ENCODE data around the gene METTL2A.
"Not testable (repeated sequence)": the region's sequence is repeated elsewhere in the genome, so short reads cannot be mapped to it uniquely, and the experiment has no call there.

METTL2A gene, protein sequence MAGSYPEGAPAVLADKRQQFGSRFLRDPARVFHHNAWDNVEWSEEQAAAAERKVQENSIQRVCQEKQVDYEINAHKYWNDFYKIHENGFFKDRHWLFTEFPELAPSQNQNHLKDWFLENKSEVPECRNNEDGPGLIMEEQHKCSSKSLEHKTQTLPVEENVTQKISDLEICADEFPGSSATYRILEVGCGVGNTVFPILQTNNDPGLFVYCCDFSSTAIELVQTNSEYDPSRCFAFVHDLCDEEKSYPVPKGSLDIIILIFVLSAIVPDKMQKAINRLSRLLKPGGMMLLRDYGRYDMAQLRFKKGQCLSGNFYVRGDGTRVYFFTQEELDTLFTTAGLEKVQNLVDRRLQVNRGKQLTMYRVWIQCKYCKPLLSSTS

DNA sequence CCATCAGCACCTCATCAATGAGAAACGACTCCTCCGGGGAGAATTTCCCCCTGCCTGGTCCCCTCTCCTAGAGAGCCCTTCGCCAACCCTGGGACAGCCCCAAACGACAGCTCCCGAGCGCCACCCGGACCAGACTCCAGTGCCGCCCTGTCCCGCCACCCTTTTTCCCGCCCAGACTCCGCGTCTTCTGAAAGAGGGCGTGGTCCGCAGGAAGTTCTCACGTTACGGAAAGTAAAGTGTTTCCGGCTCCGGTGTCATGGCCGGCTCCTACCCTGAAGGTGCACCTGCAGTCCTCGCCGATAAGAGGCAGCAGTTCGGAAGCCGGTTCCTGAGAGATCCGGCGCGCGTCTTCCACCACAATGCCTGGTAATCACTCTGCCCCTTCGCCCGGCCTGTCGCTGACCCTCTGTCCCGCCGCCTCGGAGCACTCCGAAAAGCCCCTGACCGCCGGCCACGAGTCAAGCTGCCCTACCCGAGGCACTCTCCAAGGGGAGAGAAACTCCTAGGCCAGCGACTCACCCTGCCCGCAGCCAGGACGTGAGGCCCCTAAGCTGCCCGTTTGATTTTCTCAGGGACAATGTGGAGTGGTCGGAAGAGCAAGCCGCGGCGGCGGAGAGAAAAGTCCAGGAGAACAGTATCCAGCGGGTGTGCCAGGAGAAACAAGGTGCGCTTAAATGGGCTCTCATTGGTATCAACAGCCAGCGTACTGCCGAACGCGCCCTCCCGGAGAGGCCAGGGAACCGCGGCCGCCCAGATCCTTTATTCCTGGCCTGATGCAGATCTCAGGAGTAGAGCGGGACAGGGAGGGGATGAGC is at the start of gene METTL2A:
METTL2A (plus strand) TSS at position 251 of the 815 bp plus-strand sequence; CDS start at position 257, 6 bp downstream.
- peak; percentile 64 to 85 (median 78) for DNase-seq

DNA sequence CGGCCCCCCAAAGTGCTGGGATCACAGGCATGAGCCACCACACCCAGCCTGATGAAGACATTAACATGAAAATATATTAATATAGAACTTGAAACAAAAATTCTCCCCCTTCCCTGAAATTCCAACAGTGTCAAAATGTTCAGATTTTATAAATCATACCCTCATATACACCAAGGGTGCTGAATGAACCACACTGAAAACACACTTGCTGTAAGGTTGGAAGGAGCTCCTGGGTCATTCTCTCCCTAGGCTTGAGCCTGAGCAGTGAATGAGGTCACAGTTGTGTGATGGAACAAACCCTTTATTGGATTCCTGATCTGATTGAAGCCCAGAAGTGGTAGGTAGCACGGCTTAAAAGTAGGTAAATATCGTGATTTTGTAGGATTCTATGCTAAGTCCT is 43.4 kb upstream of the METTL2A start, which contains the start of gene EFCAB3:
EFCAB3 (plus strand) TSS at position 301 of the 400 bp plus-strand sequence. CDS start 2,427 bp downstream, outside the sequence.
- no peak for DNase-seq

DNA sequence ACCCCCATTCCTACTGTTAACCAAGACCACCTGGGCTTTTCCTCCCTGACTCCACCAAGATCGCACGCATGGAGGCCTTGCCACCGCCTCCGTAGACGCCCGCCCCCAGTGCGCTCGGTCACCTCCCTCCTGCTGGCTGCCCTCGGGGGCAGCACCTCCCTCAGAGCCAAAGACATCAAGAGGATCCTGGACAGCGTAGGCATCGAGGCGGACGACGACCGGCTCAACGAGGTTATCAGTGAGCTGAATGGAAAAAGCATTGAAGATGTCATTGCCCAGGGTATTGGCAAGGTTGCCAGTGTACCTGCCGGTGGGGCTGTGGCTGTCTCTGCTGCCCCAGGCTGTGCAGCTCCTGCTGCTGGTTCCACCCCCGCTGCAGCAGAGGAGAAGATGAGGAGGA is 42.1 kb upstream of the METTL2A start:
- DNase-seq = no peak

DNA sequence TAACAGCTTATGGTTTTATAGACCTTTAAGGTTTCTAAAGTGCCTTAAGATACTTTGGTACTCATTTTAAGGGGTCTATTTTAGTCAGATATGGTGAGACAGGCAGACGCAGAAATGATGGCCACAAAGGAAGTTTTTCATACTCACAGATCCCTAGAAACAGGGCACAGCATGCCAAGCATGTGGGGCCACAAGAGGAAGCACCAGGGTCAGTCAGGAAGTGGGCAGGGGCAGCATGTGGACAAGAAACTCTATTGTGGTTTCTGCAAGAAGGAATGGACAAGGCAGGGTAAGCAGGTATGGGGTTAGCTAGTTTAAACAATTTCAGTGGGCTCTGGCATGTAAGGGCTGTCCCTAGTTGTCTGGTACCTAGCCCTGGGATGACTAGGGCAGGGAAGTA is 34.8 kb upstream of the METTL2A start:
- no peak for DNase-seq

DNA sequence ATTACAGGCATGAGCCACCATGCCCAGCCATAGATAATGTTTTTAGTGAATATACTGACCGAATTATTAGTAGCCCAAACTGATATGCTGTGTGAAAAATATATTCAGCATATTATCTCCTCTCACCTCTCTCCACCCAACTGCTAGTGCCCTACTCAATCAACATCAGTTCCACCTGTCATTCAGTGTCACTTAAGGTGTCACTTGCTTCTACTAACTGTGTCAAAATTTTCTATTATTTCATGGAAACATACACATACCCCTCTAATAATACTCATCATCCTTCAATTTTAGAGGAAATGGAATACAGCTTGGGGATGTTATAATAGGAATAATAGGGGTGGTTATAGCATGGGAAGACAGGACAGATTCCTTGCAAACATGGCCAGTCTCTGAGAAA is 30.8 kb upstream of the METTL2A start:
- no peak for DNase-seq

DNA sequence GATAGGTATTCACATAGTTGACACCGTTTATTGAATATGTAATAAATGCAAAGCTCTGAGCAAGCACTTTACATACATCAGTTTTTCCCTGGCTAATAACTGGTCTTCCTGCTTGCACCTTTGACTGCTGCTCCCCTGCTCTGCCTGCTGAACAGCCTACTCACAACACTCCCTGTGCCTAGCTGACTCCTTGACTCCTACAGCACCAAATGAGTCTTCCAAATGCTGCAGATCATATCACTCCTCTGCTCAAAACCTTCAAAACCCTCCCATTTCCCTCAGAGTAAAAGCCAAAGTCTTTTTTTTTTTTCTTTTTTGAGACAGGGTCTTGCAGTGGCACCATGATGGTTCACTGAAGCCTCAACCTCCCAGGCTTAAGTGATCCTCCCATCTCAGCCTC is 24.8 kb upstream of the METTL2A start:
- no peak for DNase-seq

DNA sequence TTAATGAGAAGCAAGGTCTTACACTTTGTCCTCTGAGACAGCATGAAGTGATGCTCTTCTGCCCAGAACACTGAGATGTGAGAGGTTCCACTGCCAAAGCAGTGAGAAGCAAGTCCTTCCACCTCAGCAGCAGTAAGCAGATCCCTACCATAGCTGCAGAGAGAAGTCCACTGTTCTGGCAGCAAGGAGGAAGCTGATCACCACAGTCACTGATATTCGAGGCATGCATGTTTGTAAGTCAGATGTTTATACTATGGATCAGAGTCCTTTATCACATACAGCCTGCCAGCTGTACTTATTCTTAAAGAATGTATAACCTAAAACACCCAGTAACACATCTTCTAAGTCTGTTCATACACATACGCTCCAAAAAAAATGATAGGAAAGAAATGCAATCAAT is 18.2 kb upstream of the METTL2A start:
- no peak for DNase-seq

DNA sequence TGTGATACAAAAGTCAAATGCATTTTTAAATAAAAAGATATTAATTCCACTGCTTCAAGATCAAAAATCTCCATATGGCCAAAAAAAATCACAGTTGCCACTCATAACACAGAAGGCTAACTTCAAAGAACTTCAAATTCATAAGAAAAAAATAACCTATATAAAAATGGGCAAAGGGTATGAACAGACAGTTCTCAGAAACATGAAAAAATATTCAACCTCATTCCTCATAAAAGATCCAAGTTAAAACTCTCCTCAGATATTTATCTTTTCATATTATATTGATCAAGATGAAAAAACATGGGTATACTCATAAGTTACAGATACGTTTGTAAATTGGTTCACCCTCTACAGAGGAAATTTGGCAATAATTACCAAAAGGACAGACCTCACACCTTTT is 10.6 kb upstream of the METTL2A start:
- not testable (repeated sequence) for DNase-seq

DNA sequence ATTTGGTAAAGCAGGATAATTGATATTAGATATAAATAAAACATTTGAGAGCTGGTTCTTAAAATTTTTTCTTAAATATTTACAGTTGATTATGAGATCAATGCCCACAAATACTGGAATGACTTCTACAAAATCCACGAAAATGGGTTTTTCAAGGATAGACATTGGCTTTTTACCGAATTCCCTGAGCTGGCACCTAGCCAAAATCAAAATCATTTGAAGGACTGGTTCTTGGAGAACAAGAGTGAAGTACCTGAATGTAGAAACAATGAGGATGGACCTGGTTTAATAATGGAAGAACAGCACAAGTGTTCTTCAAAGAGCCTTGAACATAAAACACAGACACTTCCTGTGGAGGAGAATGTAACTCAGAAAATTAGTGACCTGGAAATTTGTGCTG is 2.5 kb downstream of the METTL2A start:
- DNase-seq = not testable (repeated sequence)

DNA sequence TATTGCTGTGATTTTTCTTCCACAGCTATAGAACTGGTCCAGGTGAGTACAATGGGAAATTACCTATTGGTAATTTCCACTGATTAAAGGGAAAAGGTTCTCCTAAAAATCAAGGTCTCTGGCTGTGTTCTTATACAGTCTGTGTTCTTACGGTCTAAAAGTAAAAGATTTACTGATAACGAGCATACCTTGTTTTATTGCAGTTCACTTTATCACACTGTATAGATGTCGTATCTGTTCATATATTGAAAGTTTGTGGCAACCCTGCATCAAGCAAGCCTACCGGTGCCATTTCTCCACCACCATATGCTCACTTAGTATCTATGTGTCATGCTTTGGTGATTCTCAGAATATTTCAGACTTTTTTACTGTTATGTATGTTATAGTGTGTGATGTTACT is 11.6 kb downstream of the METTL2A start:
- DNase-seq = not testable (repeated sequence)

DNA sequence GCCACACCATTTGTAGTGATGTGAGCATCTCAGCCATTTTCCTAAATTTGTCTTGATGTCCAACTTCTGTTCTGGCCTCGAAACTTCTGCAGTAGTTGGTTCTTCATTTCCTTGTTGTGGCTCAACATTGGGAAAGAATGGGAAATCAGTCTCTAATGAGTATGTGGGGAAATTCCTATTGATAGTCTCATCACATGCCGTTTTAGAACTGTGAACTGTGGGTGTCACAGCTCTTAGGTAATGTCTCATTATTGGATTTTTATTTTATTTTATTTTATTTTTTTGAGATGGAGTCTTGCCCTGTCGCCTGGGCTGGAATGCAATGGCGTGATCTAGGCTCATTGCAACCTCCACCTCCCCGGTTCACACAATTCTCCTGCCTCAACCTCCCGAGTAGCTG is 17.5 kb downstream of the METTL2A start:
- DNase-seq = not testable (repeated sequence)

DNA sequence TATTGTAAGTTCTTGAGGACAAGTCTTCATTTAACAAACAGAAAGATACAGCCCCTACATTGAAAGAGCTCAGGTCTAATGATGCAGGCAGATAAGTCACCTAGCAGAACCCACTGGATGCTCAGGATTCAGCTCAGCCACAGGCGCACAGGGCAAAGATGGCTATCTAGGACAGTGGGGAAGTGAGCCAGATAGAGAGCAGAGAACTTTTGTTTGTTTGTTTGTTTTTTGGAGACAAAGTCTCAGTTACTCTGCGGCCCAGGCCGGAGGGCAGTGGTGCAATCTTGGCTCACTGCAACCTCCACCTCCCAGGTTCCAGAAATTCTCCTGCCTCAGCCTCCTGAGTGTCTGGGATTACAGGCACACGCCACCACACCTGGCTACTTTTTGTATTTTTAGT is 20.4 kb downstream of the METTL2A start:
- no peak for DNase-seq

DNA sequence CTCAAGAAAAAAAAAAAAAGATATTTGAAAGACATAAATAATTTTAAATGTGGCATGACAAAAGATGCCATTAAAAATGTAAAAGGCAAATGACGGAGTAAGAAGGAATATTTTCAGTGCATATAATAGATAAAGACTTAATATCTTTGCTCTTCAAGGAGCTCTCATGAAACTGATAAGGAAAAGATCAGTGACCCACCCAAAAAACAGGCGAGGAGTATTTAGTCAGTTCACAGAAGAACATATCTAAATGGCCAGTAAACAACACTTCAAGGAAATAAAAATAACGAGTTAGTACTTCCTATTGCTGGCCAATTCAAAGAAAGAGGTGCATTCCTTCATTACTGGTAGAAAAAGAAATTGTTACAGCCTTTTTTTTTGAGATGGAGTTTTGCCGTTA is 22.1 kb downstream of the METTL2A start:
- DNase-seq = not testable (repeated sequence)

DNA sequence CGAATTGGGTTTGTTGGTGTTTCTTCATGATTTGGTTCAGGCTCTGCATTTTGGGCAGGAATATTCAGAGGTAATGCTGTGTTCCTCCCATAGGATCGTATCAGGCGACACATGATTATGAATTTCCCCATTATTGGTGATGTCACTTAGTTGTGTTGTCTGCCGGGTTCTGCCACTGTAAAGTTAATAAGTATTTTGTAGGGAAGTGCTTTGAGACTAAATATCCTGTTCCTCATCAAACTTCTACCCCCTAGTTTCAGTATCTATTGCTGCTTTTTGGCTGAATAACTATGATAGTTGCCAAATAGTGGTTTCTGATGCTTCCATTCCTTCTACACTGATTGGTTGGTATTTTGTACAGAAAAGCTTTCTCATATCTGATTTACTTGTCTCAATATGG is 28.5 kb downstream of the METTL2A start:
- not testable (repeated sequence) for DNase-seq

DNA sequence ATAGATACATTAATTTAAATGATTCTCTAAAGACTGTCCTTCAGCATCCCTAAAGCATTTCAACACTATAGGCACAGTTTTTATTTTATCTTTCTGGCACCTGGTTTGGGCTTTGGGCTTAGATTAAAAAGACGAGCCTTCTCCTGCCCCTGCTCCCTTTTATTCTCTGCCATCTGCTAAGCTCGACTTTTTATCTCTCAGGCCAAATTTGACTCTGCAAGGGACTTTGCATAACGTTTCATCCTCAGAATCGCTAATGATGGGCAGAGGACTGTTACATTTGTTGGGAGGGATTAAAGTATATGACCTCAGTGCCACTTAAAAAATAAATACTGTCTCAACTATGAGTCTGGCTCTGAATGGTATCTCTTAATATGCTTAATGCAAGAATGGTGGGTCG is 29.3 kb downstream of the METTL2A start:
- not testable (repeated sequence) for DNase-seq

DNA sequence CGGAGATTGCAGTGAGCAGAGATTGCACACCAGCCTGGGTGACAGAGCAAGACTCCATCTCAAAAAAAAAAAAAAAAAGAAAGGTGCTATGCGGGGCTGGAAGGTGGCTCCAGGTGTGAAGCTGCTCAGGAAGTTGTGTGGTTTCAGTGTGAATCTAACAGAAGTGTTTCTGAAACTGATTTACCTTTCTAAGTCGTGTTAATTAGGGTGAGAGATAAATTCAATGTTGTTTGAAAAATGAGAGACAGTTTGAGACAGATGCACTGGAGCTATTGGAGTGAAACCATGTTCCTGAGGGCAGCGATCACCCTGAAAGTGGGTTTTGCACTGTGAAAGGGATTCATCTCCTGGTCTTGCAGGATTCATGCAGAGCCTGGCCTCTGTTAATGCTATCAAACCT is 30.0 kb downstream of the METTL2A start:
- DNase-seq = not testable (repeated sequence)

DNA sequence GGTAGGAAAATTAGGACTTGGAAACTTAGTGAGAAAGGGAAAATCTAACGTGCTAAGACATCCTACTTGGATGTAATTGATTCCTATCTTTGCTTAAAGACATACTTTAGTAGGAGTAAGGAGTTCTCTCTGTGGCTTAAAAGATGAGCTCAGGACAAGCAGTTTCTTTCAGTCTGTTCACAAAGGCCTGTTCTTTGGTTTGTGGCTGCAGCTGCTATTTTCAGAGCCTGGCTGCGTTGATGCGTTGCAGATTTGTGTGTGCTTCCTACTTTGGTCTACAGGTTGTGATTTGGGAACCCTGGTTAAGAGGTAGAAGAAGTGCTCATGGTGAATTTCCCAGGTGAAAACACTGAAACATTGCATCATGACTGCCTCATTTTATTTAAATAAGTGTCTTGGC is 30.4 kb downstream of the METTL2A start:
- DNase-seq = not testable (repeated sequence)

DNA sequence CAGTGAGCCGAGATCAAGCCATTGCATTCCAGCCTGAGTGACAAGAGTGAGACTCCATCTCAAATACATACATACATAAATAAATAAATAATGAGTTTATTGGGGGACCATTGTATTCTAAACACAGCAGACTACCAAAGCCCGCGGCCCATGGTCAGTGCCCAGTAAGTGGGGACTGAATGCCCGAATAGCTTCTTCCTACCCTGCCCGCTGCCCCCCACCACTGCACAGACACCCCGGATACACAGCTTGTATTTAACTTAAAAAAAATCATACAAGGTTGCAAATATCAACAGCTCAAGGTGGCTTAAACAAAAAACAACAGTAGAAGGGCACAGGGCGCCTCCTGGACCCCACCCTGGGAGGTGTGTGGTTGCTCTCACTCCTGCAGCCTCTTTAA is 32.3 kb downstream of the METTL2A start:
- DNase-seq = no peak

DNA sequence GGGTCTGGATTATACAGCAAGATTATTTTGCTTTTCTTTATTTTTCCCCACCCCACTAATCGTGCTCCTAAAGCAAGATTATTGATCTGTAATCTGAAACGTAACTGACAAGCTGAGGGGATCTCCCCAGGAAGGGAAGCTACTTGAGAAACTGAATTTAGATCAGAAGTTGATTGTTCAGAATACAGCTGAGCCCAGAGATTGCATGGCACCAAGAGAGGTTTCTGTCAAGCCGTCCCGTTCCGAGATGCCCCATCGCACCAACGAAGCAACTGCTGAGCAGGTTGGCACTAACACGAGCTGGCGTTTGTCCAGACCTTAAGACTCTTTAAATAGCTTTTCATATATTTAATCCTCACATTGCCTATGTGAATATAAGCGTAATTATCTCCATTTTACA is 34.8 kb downstream of the METTL2A start:
- DNase-seq = not testable (repeated sequence)

DNA sequence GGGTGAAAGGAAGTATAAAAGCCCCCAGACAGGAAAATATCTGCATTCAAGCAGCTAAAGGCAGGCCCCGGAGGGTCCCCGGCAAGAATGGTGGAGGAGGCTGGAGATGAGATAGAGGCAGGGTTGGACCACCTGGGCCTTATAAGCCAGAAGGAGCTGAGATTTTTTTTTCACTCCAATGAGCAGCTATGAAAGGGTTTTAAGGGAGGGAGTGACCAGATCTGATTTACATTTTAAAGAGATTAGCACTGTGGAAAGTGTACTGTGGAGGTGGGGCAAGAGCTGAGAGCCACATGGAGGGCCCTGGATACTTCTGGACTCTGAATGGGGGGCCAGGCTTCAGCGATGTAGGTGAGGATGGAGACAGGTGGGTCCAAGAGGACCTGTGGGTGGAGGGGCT is 40.7 kb downstream of the METTL2A start:
- DNase-seq = not testable (repeated sequence)

DNA sequence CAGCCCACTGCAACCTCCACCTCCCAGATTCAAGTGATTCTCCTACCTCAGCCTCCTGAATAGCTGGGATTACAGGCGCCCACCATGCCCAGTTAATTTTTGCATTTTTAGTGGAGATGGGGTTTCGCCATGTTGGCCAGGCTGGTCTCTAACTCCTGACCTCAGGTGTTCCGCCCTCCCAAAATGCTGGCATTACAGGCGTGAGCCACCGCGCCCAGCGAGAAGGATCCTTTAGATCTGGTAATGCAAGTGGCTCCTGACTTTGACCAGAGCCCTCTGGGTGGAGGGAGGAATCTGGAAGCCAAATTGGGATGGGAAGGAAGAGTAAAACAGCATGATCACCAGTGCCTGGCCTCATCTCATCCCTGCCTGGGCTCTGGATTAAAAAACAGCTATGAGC is 41.6 kb downstream of the METTL2A start:
- not testable (repeated sequence) for DNase-seq

DNA sequence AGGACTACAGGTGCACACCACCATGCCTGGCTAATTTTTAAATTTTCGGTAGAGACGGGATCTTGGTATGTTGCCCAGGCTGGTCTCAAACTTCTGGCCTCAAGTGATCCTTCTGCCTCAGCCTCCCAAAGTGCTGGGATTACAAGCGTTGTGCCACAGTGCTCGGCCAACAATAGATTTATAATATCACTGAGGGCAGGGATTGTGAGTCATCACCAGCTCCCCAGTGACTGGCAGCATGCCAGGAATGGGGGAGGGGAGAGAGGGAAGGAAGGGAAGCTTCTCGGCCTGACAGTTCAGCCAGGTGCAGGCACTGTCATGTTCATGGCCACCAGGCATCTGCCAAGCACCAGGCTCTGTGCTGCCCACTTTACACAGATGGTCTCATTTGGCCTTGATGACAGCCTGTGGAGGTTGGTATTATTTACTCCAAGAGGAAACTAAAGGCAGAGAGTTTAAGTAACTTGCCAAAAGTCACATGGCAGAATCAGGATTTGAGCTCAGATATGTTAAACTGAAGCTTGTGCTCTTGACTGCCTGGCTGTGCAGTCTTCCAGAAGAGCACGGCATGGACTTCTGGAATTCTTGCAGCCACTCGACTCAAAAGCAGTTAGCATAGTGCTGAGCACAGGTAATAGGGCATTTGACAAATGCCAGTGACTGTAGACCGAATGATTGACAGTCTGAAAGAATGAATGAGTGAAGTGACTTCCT is 47.1 kb downstream of the METTL2A start:
- peak; percentile 4 to 50 (median 14) for DNase-seq

DNA sequence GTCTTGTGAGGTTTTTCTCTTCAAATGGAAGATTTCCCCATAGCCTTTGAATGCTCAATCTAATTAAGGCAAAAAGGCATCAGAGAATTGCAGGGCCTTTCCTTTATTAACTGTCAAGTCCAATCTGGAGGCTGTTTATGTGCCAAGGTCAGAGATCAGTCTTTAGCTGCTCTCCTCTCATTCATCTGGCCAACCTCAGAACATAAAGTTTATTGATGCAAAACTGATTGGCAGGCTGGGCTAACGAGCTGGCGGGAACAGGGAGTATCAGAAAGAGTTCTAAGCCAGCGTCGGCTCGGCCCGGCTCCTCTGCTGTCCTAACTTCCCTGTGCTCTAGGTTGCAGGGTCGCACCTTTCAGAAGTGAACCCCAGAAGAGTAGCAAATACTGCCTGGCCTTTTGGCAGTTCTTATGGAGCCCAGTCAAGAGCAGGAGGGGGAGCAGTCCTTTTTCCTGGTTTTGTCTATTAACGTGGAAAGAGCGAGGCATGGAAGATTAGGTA is 47.7 kb downstream of the METTL2A start:
- DNase-seq = not testable (repeated sequence)
